ENCODE results near the gene ICOSLG. TPM values are rescaled to one million over a fixed set of nuclear protein-coding genes. Genes with fewer than 3 reads are reported as not detected.
"Not testable (repeated sequence)": the region's sequence is repeated elsewhere in the genome, so short reads cannot be mapped to it uniquely, and the experiment has no call there.

ICOSLG gene, protein sequence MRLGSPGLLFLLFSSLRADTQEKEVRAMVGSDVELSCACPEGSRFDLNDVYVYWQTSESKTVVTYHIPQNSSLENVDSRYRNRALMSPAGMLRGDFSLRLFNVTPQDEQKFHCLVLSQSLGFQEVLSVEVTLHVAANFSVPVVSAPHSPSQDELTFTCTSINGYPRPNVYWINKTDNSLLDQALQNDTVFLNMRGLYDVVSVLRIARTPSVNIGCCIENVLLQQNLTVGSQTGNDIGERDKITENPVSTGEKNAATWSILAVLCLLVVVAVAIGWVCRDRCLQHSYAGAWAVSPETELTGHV
- total RNA-seq, result 1 to 10 TPM; 1.5 to 1.8 TPM

DNA sequence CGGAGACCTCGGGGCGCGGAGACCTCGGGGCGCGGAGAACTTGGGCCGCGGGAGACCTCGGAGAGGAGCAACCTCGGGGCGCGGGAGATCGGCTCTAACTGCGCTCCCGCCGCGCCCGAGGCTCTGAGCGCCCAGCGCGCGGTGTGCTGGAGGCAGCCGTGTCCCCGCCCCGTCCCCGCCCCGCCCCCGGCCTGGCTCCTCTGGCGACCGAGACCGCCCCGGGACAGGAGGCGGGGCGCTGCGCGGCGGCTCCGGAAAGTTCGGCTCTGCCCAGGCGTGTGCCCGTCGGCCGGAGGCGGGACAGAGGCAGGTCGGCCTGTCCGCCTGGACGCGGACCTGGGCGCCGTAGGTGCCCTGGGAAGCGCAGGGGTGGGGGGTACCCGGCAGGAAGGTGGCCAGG, at the start of gene ICOSLG:
Gene ICOSLG (minus strand): TSS at position 102 of the 400 bp plus-strand sequence. CDS start 126 bp downstream, outside the sequence.
- DNase-seq, H3K9me3 Mint-ChIP-seq, POLR2A ChIA-PET, H3K4me1 Mint-ChIP-seq, H3K36me3 Mint-ChIP-seq, H3K27ac Mint-ChIP-seq, H3K4me3 Mint-ChIP-seq, H3K27me3 Mint-ChIP-seq: not testable (repeated sequence)
- peak; percentile 55 for ATAC-seq (ENCODE audit: low read depth)

DNA sequence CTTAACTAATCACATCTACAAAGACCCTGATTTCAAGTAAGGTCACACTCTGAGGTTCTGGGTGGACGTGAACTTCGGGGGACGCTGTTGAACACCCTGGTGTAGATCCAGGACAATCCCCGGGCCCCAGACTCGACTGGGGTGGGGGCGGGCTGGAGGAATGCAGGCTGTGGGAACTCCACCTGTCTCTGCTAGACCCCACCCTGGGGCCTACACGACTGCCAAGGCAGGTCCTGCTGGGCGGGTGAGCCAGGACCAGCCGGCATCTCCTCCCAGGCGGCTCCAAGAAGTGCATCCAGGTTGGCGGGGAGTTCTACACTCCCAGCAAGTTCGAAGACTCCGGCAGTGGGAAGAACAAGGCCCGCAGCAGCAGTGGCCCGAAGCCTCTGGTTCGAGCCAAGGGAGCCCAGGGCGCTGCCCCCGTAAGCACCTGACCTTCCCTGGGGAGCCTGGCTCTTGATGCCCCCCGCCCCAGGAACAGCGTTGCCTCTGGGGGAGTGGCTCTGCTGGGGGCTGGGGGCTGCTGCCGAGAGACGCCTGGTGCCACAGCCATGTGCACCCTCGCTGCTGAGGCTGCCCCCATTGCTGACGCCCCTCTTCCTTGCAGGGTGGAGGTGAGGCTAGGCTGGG, 48.8 kb upstream of the ICOSLG start:
- POLR2A ChIA-PET, result no interaction called here
- Mint-ChIP-seq H3K27ac (no peak overlapping the region), H3K36me3 (no peaks in the 10 kb centered on the region), H3K4me3 (no peak overlapping the region), H3K9me3 (no peaks in the 10 kb centered on the region), H3K4me1 (no peaks in the 10 kb centered on the region), H3K27me3 (peaks cover 3% of the 10 kb centered on the region)
- ATAC-seq (ENCODE audit: low read depth), result no peak
- no peak for DNase-seq

DNA sequence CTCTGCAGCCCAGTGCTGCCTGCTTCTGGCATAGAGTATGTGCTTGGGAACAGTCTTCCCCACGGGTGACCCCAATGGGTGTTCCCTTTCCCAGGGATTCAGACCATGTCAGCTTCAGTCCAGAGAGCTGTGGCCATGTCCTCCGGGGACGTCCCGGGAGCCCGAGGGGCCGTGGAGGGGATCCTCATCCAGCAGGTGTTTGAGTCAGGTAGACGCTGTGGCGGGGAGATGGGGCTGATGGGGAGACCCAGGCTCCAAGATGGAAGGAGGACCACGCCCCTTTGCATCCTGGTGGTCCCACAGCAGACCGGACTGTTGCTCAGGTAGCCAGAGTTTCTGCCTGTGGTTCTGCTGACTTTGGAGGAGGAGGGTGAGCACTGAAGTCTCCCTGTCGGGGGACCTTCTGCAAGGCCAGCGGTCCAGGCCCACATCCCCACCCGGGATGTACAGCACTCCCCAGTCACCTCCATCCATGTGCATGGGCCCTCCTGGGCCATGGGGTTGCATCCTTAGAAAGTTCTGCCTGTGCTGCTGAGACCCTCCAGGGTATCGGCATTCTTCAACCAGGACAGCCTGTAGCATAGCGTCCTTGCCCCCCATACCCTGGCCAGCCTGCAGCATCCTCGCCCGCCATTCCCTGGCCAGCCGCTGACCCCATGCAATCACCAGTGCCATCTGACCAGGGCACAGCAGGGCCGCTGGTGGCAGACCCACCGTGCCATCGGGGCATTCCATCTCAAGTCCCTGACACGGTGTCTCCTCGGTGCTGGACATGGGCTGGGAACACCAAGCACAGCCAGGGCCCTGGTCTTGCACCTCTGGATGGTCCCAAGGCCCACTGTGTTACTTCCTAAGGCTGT, 47.7 kb upstream of the ICOSLG start:
- DNase-seq (no peak), ATAC-seq (ENCODE audit: low read depth) (no peak)
- no peaks in the 10 kb centered on the region for H3K36me3 Mint-ChIP-seq
- H3K4me1 Mint-ChIP-seq, result no peaks in the 10 kb centered on the region
- POLR2A ChIA-PET, result no interaction called here
- H3K4me3 Mint-ChIP-seq, result no peak overlapping the region
- H3K27me3 Mint-ChIP-seq, result peaks cover 5% of the 10 kb centered on the region
- no peak overlapping the region for H3K27ac Mint-ChIP-seq
- H3K9me3 Mint-ChIP-seq, result no peaks in the 10 kb centered on the region

GRCh38 chr21:44286716-44287632, 46.2 kb upstream of the ICOSLG start:
- Mint-ChIP-seq H3K4me3 (no peak overlapping the region), H3K4me1 (no peaks in the 10 kb centered on the region), H3K36me3 (no peaks in the 10 kb centered on the region), H3K27ac (no peak overlapping the region), H3K27me3 (peaks cover 5% of the 10 kb centered on the region), H3K9me3 (no peaks in the 10 kb centered on the region)
- POLR2A ChIA-PET, result no interaction called here
- no peak for ATAC-seq (ENCODE audit: low read depth)
- DNase-seq, result no peak

DNA sequence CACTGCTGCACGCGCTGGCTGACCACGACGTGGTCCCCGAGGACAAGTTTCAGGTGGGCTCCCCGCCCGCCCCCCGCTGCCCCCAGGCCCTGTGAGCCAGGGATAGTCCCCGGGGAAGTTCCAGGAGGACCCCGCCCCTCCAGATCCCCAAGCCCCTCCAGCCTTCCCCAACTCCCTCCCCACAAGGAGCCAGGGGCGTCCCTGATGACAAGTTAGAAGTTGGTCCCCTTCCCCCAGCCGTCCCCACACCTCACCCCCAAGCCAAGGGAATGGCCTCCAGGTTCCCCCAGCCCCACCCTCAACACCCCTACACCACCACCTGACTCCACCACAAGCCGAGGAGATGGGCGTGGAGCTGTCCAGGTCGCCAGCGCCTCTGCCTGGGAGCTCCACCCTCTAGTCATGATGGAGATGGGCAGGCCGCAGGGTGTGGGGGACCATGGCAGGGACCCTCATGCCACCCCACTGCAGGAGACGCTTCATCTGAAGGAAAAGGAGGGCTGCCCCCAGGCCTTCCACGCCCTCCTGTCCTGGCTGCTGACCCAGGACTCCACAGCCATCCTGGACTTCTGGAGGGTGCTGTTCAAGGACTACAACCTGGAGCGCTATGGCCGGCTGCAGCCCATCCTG, 45.5 kb upstream of the ICOSLG start:
- no peaks in the 10 kb centered on the region for H3K36me3 Mint-ChIP-seq
- H3K9me3 Mint-ChIP-seq, result no peaks in the 10 kb centered on the region
- peaks cover 5% of the 10 kb centered on the region for H3K27me3 Mint-ChIP-seq
- ATAC-seq (ENCODE audit: low read depth), result no peak
- DNase-seq, result no peak
- POLR2A ChIA-PET, result no interaction called here
- no peak overlapping the region for H3K4me3 Mint-ChIP-seq
- no peaks in the 10 kb centered on the region for H3K4me1 Mint-ChIP-seq
- H3K27ac Mint-ChIP-seq, result no peak overlapping the region

- POLR2A ChIA-PET, result no interaction called here
- Mint-ChIP-seq H3K4me3 (no peak within 1 kb of the TSS), H3K27ac (no peak within 1 kb of the TSS), H3K27me3 (peaks cover 2% of the 10 kb centered on the region), H3K4me1 (no peaks in the 10 kb centered on the region), H3K9me3 (no peaks in the 10 kb centered on the region), H3K36me3 (no peaks in the 10 kb centered on the region)
- ATAC-seq (ENCODE audit: low read depth) (no peak), DNase-seq (no peak)
Measured at GRCh38 chr21:44285138-44285992, 44.6 kb upstream of the ICOSLG start, which contains the start of gene AIRE. AIRE (plus strand) TSS chr21:44285876; CDS start chr21:44286007, 131 bp downstream.

DNA sequence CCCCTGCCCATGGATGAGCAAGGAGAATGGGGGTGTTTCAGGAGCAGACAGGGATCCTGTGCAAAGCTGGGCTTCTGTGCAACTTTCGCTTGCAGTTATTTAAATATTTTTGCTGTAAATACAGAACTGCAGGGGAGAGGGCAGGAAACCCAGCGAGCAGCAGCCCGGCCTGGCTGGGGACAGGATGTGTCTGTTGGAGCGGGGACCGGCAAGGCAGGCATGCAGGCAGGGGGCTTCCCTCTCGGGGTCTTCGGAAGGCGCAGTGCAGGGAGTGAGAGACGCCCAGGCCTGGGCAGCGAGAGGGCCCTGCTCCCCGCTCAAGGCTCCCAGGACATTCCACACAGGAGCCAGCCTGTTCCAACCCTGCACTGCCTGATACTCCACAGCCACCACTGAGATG, 43.2 kb upstream of the ICOSLG start:
- Mint-ChIP-seq H3K27ac (no peak overlapping the region), H3K36me3 (no peaks in the 10 kb centered on the region), H3K9me3 (no peaks in the 10 kb centered on the region), H3K27me3 (peaks cover 2% of the 10 kb centered on the region), H3K4me1 (no peaks in the 10 kb centered on the region), H3K4me3 (no peak overlapping the region)
- POLR2A ChIA-PET, result no interaction called here
- no peak for DNase-seq
- no peak for ATAC-seq (ENCODE audit: low read depth)

DNA sequence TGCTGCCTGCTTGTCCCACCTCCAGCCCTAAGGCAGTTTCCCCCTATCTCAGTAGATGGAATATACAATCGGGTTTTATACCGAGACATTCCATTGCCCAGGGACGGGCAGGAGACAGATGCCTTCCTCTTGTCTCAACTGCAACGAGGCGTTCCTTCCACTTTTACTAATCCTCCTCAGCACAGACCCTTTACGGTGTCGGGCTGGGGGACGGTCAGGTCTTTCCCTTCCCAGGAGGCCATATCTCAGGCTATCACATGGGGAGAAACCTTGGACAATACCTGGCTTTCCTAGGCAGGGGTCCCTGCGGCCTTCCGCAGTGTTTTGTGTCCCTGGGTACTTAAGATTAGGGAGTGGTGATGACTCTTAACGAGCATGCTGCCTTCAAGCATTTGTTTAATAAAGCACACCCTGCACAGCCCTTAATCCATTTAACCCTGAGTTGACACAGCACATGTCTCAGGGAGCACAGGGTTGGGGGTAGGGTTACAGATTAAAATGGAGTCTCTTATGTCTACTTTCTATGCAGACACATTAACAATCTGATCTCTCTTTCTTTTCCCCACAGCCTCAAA, 42.6 kb upstream of the ICOSLG start:
- POLR2A ChIA-PET; H3K4me1 Mint-ChIP-seq; H3K4me3 Mint-ChIP-seq; ATAC-seq (ENCODE audit: low read depth); H3K27me3 Mint-ChIP-seq; DNase-seq; H3K27ac Mint-ChIP-seq; H3K36me3 Mint-ChIP-seq; H3K9me3 Mint-ChIP-seq: not testable (repeated sequence)

- no peaks in the 10 kb centered on the region for H3K36me3 Mint-ChIP-seq
- DNase-seq, result no peak
- no peak for ATAC-seq (ENCODE audit: low read depth)
- H3K27me3 Mint-ChIP-seq, result peaks cover 7% of the 10 kb centered on the region
- no peaks in the 10 kb centered on the region for H3K4me1 Mint-ChIP-seq
- no peaks in the 10 kb centered on the region for H3K9me3 Mint-ChIP-seq
- POLR2A ChIA-PET, result no interaction called here
- H3K27ac Mint-ChIP-seq, result no peak overlapping the region
- no peak overlapping the region for H3K4me3 Mint-ChIP-seq
Measured at GRCh38 chr21:44282370-44282769, 41.6 kb upstream of the ICOSLG start.

DNA sequence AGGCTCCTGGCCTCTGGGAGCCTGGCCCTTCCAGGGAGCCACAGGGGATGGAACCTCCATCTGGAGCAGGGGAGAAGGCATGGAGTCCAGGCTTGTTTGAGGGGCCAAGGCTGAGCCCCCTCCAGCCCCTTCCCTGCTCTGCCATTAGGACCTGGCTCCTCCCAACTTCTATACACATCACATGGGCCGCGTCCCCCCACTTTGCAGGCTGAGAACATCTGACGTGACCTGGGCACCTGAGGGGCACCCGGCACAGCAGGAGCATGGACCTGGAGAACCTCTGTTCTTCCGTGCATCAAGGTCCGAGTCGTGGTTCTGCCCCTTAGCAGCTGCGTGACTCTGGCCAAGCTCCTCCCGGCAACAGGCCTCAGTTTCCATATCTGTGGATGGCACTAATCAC, 41.1 kb upstream of the ICOSLG start:
- H3K4me1 Mint-ChIP-seq, result no peaks in the 10 kb centered on the region
- DNase-seq, result no peak
- no peak overlapping the region for H3K27ac Mint-ChIP-seq
- H3K36me3 Mint-ChIP-seq, result no peaks in the 10 kb centered on the region
- no peak for ATAC-seq (ENCODE audit: low read depth)
- H3K4me3 Mint-ChIP-seq, result no peak overlapping the region
- H3K9me3 Mint-ChIP-seq, result no peaks in the 10 kb centered on the region
- H3K27me3 Mint-ChIP-seq, result peaks cover 7% of the 10 kb centered on the region
- POLR2A ChIA-PET, result no interaction called here

- no peak overlapping the region for H3K4me3 Mint-ChIP-seq
- no peaks in the 10 kb centered on the region for H3K36me3 Mint-ChIP-seq
- POLR2A ChIA-PET, result no interaction called here
- DNase-seq, result no peak
- no peaks in the 10 kb centered on the region for H3K4me1 Mint-ChIP-seq
- ATAC-seq (ENCODE audit: low read depth), result no peak
- H3K9me3 Mint-ChIP-seq, result no peaks in the 10 kb centered on the region
- no peak overlapping the region for H3K27ac Mint-ChIP-seq
- H3K27me3 Mint-ChIP-seq, result peaks cover 18% of the 10 kb centered on the region
Measured at GRCh38 chr21:44279354-44280260, 38.9 kb upstream of the ICOSLG start.
